IPS-18a (cell line): ENCODE measurements around the gene SIK3.

Experiments
- H3K27ac ChIP-seq: one replicate; pipeline ENCODE4 v1.5.1; 2013; ENCODE audit warnings: low read length
- H3K27me3 ChIP-seq: one replicate; pipeline ENCODE4 v1.6.1; 2013; ENCODE audit warnings: mild to moderate bottlenecking, low read length; ENCODE audit not compliant: control insufficient read depth, insufficient read depth
- H3K36me3 ChIP-seq: one replicate; pipeline ENCODE4 v1.6.1; 2013; ENCODE audit warnings: low read depth, low read length; ENCODE audit not compliant: control insufficient read depth
- H3K4me1 ChIP-seq: one replicate; pipeline ENCODE4 v1.6.1; 2013; ENCODE audit warnings: low read depth, low read length; ENCODE audit not compliant: control insufficient read depth
- H3K4me3 ChIP-seq: one replicate; pipeline ENCODE4 v1.5.1; 2013; ENCODE audit warnings: low read length
- H3K9ac ChIP-seq: one replicate; pipeline ENCODE4 v1.6.1; 2013; ENCODE audit warnings: mild to moderate bottlenecking, low read length, moderate library complexity
- H3K9me3 ChIP-seq: one replicate; pipeline ENCODE4 v1.6.1; 2013; ENCODE audit warnings: low read depth, low read length; ENCODE audit not compliant: control insufficient read depth

SIK3 gene

GRCh38 chr11:116851626-116852025, 246.6 kb downstream of the SIK3 start:
- Histone ChIP-seq H3K27ac (no peak overlapping the region), H3K36me3 (peaks cover 23% of the 10 kb centered on the region), H3K27me3 (no peaks in the 10 kb centered on the region), H3K4me1 (no peaks in the 10 kb centered on the region), H3K9ac (no peak overlapping the region), H3K9me3 (no peaks in the 10 kb centered on the region), H3K4me3 (no peak overlapping the region)

- H3K27me3 ChIP-seq, result no peaks in the 10 kb centered on the region
- no peak overlapping the region for H3K9ac ChIP-seq
- H3K4me3 ChIP-seq, result no peak overlapping the region
- H3K4me1 ChIP-seq, result no peaks in the 10 kb centered on the region
- H3K9me3 ChIP-seq, result no peaks in the 10 kb centered on the region
- no peak overlapping the region for H3K27ac ChIP-seq
- peaks cover 40% of the 10 kb centered on the region for H3K36me3 ChIP-seq
Measured at GRCh38 chr11:116849486-116849885, 248.7 kb downstream of the SIK3 start.

GRCh38 chr11:116849060-116849459, 249.2 kb downstream of the SIK3 start:
- Histone ChIP-seq H3K36me3 (peaks cover 40% of the 10 kb centered on the region), H3K4me1 (no peaks in the 10 kb centered on the region), H3K27me3 (no peaks in the 10 kb centered on the region), H3K4me3 (no peak overlapping the region), H3K9me3 (no peaks in the 10 kb centered on the region), H3K27ac (no peak overlapping the region), H3K9ac (no peak overlapping the region)

GRCh38 chr11:116847612-116848011, 250.6 kb downstream of the SIK3 start:
- H3K27me3 ChIP-seq, result no peaks in the 10 kb centered on the region
- H3K9ac ChIP-seq, result no peak overlapping the region
- H3K27ac ChIP-seq, result no peak overlapping the region
- no peaks in the 10 kb centered on the region for H3K9me3 ChIP-seq
- peaks cover 50% of the 10 kb centered on the region for H3K36me3 ChIP-seq
- H3K4me1 ChIP-seq, result no peaks in the 10 kb centered on the region
- no peak overlapping the region for H3K4me3 ChIP-seq

GRCh38 chr11:116844722-116845121, 253.5 kb downstream of the SIK3 start:
- Histone ChIP-seq H3K36me3 (peaks cover 50% of the 10 kb centered on the region), H3K4me1 (no peaks in the 10 kb centered on the region), H3K27ac (no peak overlapping the region), H3K9ac (no peak overlapping the region), H3K9me3 (no peaks in the 10 kb centered on the region), H3K27me3 (no peaks in the 10 kb centered on the region), H3K4me3 (no peak overlapping the region)

- H3K4me3 ChIP-seq, result no peak overlapping the region
- H3K27me3 ChIP-seq, result no peaks in the 10 kb centered on the region
- H3K9ac ChIP-seq, result no peak overlapping the region
- no peak overlapping the region for H3K27ac ChIP-seq
- no peaks in the 10 kb centered on the region for H3K9me3 ChIP-seq
- peaks cover 43% of the 10 kb centered on the region for H3K36me3 ChIP-seq
- H3K4me1 ChIP-seq, result no peaks in the 10 kb centered on the region
Measured at GRCh38 chr11:116843661-116844060, 254.6 kb downstream of the SIK3 start.

GRCh38 chr11:116842909-116843308, 255.3 kb downstream of the SIK3 start:
- H3K4me3 ChIP-seq, result no peak overlapping the region
- H3K9me3 ChIP-seq, result no peaks in the 10 kb centered on the region
- H3K27ac ChIP-seq, result no peak overlapping the region
- peaks cover 43% of the 10 kb centered on the region for H3K36me3 ChIP-seq
- H3K27me3 ChIP-seq, result no peaks in the 10 kb centered on the region
- H3K4me1 ChIP-seq, result peaks cover 3% of the 10 kb centered on the region
- H3K9ac ChIP-seq, result no peak overlapping the region

- peaks cover 35% of the 10 kb centered on the region for H3K36me3 ChIP-seq
- H3K9ac ChIP-seq, result no peak overlapping the region
- no peak overlapping the region for H3K4me3 ChIP-seq
- no peaks in the 10 kb centered on the region for H3K27me3 ChIP-seq
- H3K4me1 ChIP-seq, result peaks cover 3% of the 10 kb centered on the region
- no peaks in the 10 kb centered on the region for H3K9me3 ChIP-seq
- H3K27ac ChIP-seq, result no peak overlapping the region
Measured at GRCh38 chr11:116842117-116842516, 256.1 kb downstream of the SIK3 start.

- Histone ChIP-seq H3K27ac (no peak overlapping the region), H3K9ac (no peak overlapping the region), H3K4me3 (no peak overlapping the region), H3K36me3 (peaks cover 22% of the 10 kb centered on the region), H3K27me3 (no peaks in the 10 kb centered on the region), H3K9me3 (no peaks in the 10 kb centered on the region), H3K4me1 (peaks cover 3% of the 10 kb centered on the region)
Measured at GRCh38 chr11:116840746-116841296, 257.4 kb downstream of the SIK3 start.

- Histone ChIP-seq H3K4me3 (no peak overlapping the region), H3K9ac (no peak overlapping the region), H3K27ac (no peak overlapping the region), H3K9me3 (no peaks in the 10 kb centered on the region), H3K27me3 (peaks cover 4% of the 10 kb centered on the region), H3K36me3 (peaks cover 17% of the 10 kb centered on the region), H3K4me1 (peaks cover 3% of the 10 kb centered on the region)
Measured at GRCh38 chr11:116840224-116840745, 257.9 kb downstream of the SIK3 start.

GRCh38 chr11:116838321-116839084, 259.7 kb downstream of the SIK3 start:
- Histone ChIP-seq H3K36me3 (peaks cover 4% of the 10 kb centered on the region), H3K27me3 (peaks cover 10% of the 10 kb centered on the region), H3K4me3 (no peak overlapping the region), H3K9ac (no peak overlapping the region), H3K27ac (no peak overlapping the region), H3K4me1 (peaks cover 3% of the 10 kb centered on the region), H3K9me3 (no peaks in the 10 kb centered on the region)
